Heart left ventricle (tissue), 13 donors: ENCODE results near the gene PTPRN2.

Experiments used
- CTCF ChIP-seq, 12 donors: fragments of 200-600 bp; sonication (generic) in 4 of 12; IDR thresholded peaks; one replicate each; pipeline versions ENCODE4 v1.5.0 to v1.8.0; 2018 to 2022; ENCODE audit warnings: antibody characterized with exemption in 12 of 12, mild to moderate bottlenecking in 5 of 12
- POLR2A ChIP-seq, 2 donors: fragments of 450-650 bp; IDR thresholded peaks; one replicate each; pipeline ENCODE4 v1.6.1; 2017; ENCODE audit warnings: antibody characterized with exemption in 2 of 2, mild to moderate bottlenecking in 2 of 2, moderate library complexity in 2 of 2
- donor health status: ischemic (EF 13 %, LVEDD 7.1; RV severe dilation, severe dysfunction).
- donor health status: DM: no; HTN: yes; CAD: no.
- donor health status: DM: no; HTN: no; CAD: no.
- donor health status: ischemic (EF 25% LVEDD 6.9; RV normal size, moderate dysfunction).
- donor health status: ischemic (EF 25% LVEDD 5.7; RV mildly dilated, moderate dysfunction).
- donor health status: ischemic (EF 35%, LVEDD 5.7; RV mildly dilated, moderate dysfunction).
- donor health status: nonischemic (EF 11% LVEDD 7.7; RV severe dilation, severe dysfunction).
- donor health status: DM: yes; HTN: yes; CAD: no.
- donor health status: PGD.
- donor health status: ischemic (EF 29% LVEDD 5.4; RV normal size, mild dysfunction).
- donor health status: nonischemic (EF 23%, LVEDD 6.1; RV moderate dilation, normal function).

- TF ChIP-seq POLR2A (IDR thresholded peaks at IDR 0.05) (no peak), CTCF (IDR thresholded peaks at IDR 0.05) (no peak)
Observed at GRCh38 chr7:158369290-158369689, 218.3 kb downstream of the PTPRN2 start.
